H9 (cell line): ENCODE results near the gene MMP11. TPM values are rescaled to one million over a fixed set of nuclear protein-coding genes. Genes with fewer than 3 reads are reported as not detected.

ENCODE experiments used
- DNase-seq: peaks from one replicate; pipeline ENCODE4 v3.0.0-alpha.2; 2017
- H2AFZ ChIP-seq: one replicate; pipeline ENCODE4 v1.6.1; 2013; ENCODE audit warnings: mild to moderate bottlenecking, low read length, control low read depth, moderate library complexity
- H2AK5ac ChIP-seq: 2 replicates; pipeline ENCODE4 v1.6.1; 2013; ENCODE audit warnings: low read length, control low read depth, mixed read lengths; ENCODE audit not compliant: insufficient read length
- H2BK120ac ChIP-seq: one replicate; pipeline ENCODE4 v1.6.1; 2013; ENCODE audit warnings: low read depth, mild to moderate bottlenecking, low read length, control low read depth, inconsistent platforms; ENCODE audit not compliant: poor library complexity, severe bottlenecking
- H2BK12ac ChIP-seq: 2 replicates; pipeline ENCODE4 v1.6.1; 2013; ENCODE audit warnings: low read length, control low read depth, mixed read lengths, low read depth; ENCODE audit not compliant: insufficient read length
- H2BK15ac ChIP-seq: 2 replicates; pipeline ENCODE4 v1.6.1; 2013; ENCODE audit warnings: low read depth, low read length, control low read depth
- H2BK20ac ChIP-seq: one replicate; pipeline ENCODE4 v1.6.1; 2013; ENCODE audit warnings: low read depth, mild to moderate bottlenecking, low read length, control low read depth, inconsistent platforms; ENCODE audit not compliant: poor library complexity, severe bottlenecking
- H2BK5ac ChIP-seq: 2 replicates; pipeline ENCODE4 v1.6.1; 2013; ENCODE audit warnings: low read length, control low read depth, mixed read lengths; ENCODE audit not compliant: insufficient read length
- H3K14ac ChIP-seq: 2 replicates; pipeline ENCODE4 v1.6.1; 2013; ENCODE audit warnings: low read length, control low read depth; ENCODE audit not compliant: insufficient read depth
- H3K18ac ChIP-seq: 2 replicates; pipeline ENCODE4 v1.6.1; 2013; ENCODE audit warnings: low read depth, mild to moderate bottlenecking, mixed read lengths, low read length, control low read depth; ENCODE audit not compliant: insufficient read length
- H3K23ac ChIP-seq: 2 replicates; pipeline ENCODE4 v1.6.1; 2013; ENCODE audit warnings: low read length, control low read depth, mixed read lengths, low read depth; ENCODE audit not compliant: insufficient read length
- H3K23me2 ChIP-seq: 2 replicates; pipeline ENCODE4 v1.6.1; 2013; ENCODE audit warnings: low read depth, mild to moderate bottlenecking, mixed read lengths, low read length, control low read depth; ENCODE audit not compliant: insufficient read length, poor library complexity, severe bottlenecking
- H3K27ac ChIP-seq: 2 replicates; pipeline ENCODE4 v1.5.1; 2013; ENCODE audit warnings: low read length, control low read depth, mixed read lengths, low read depth; ENCODE audit not compliant: insufficient read length
- H3K27me3 ChIP-seq: 2 replicates; pipeline ENCODE4 v1.6.1; 2013; ENCODE audit warnings: low read length, control low read depth, inconsistent platforms; ENCODE audit not compliant: insufficient read depth
- H3K4ac ChIP-seq: 2 replicates; pipeline ENCODE4 v1.6.1; 2013; ENCODE audit warnings: low read depth, mild to moderate bottlenecking, control low read depth, inconsistent platforms, low read length, moderate library complexity
- H3K4me1 ChIP-seq: 2 replicates; pipeline ENCODE4 v1.6.1; 2013; ENCODE audit warnings: low read length, control low read depth, inconsistent platforms; ENCODE audit not compliant: insufficient read depth
- H3K4me2 ChIP-seq: 2 replicates; pipeline ENCODE4 v1.6.1; 2013; ENCODE audit warnings: low read length, control low read depth, mixed read lengths; ENCODE audit not compliant: insufficient read length, insufficient read depth
- H3K56ac ChIP-seq: 2 replicates; pipeline ENCODE4 v1.6.1; 2013; ENCODE audit warnings: low read depth, mild to moderate bottlenecking, mixed read lengths, low read length, control low read depth; ENCODE audit not compliant: insufficient read length
- H3K79me1 ChIP-seq: 2 replicates; pipeline ENCODE4 v1.6.1; 2013; ENCODE audit warnings: low read depth, mild to moderate bottlenecking, moderate library complexity, low read length, control low read depth, inconsistent platforms; ENCODE audit not compliant: insufficient read depth, poor library complexity, severe bottlenecking
- H3K79me2 ChIP-seq: 2 replicates; pipeline ENCODE4 v1.6.1; 2013; ENCODE audit warnings: low read length, control low read depth, inconsistent platforms; ENCODE audit not compliant: insufficient read depth
- H3K9ac ChIP-seq: 2 replicates; pipeline ENCODE4 v1.6.1; 2013; ENCODE audit warnings: low read length, control low read depth, mixed read lengths; ENCODE audit not compliant: insufficient read length; ENCODE audit errors: extremely low read depth
- H3K9me3 ChIP-seq: one replicate; pipeline ENCODE4 v1.6.1; 2013; ENCODE audit warnings: low read depth, low read length, inconsistent platforms; ENCODE audit not compliant: control insufficient read depth
- H3T11ph ChIP-seq: one replicate; pipeline ENCODE4 v1.6.1; 2013; ENCODE audit warnings: mild to moderate bottlenecking, low read length, control low read depth, inconsistent platforms
- H4K20me1 ChIP-seq: one replicate; pipeline ENCODE4 v1.6.1; 2013; ENCODE audit not compliant: control insufficient read depth, insufficient read length, insufficient read depth
- H4K5ac ChIP-seq: 2 replicates; pipeline ENCODE4 v1.6.1; 2013; ENCODE audit warnings: low read depth, mild to moderate bottlenecking, mixed read lengths, low read length, control low read depth; ENCODE audit not compliant: insufficient read length
- H4K8ac ChIP-seq: replicated peaks from 2 replicates; pipeline ENCODE4 v1.6.1; 2013; ENCODE audit warnings: low read length, control low read depth, mixed read lengths, low read depth; ENCODE audit not compliant: insufficient read length
- H4K91ac ChIP-seq: 2 replicates; pipeline ENCODE4 v1.6.1; 2013; ENCODE audit warnings: low read depth, mild to moderate bottlenecking, moderate library complexity, mixed read lengths, low read length, control low read depth; ENCODE audit not compliant: insufficient read length
- H3K27ac Mint-ChIP-seq, 3 experiments: 2 replicates in 2 of 3; 3 replicates in 1 of 3; pipeline ENCODE4 v1.8.0; 2020 to 2021; ENCODE audit warnings: mixed read lengths in 3 of 3, mild to moderate bottlenecking in 1 of 3, moderate library complexity in 1 of 3
- H3K27me3 Mint-ChIP-seq: 2 replicates; pipeline ENCODE4 v1.8.0; 2021; ENCODE audit warnings: low read depth, mild to moderate bottlenecking, moderate library complexity, mixed read lengths
- H3K36me3 Mint-ChIP-seq, 3 experiments: 2 replicates in 2 of 3; 3 replicates in 1 of 3; pipeline ENCODE4 v1.8.0; 2020 to 2021; ENCODE audit warnings: low read depth in 3 of 3, mixed read lengths in 3 of 3; ENCODE audit not compliant: insufficient read depth in 1 of 3
- H3K4me1 Mint-ChIP-seq, 2 experiments: 2 replicates each; pipeline ENCODE4 v1.8.0; 2020; ENCODE audit warnings: mixed read lengths in 2 of 2
- H3K4me3 Mint-ChIP-seq, 2 experiments: 2 replicates in 1 of 2; 3 replicates in 1 of 2; pipeline ENCODE4 v1.8.0; 2020 to 2021; ENCODE audit warnings: mild to moderate bottlenecking in 2 of 2, mixed read lengths in 2 of 2, moderate library complexity in 1 of 2
- H3K9me3 Mint-ChIP-seq, 2 experiments: 2 replicates in 1 of 2; 3 replicates in 1 of 2; pipeline ENCODE4 v1.8.0; 2020; ENCODE audit warnings: mild to moderate bottlenecking in 2 of 2, mixed read lengths in 2 of 2, moderate library complexity in 1 of 2
- WGBS: extraction: QIAGEN DNeasy Blood & Tissue Kit; methylation state at CpG from one replicate; pipeline ENCODE4 v1.1.7; 2013; ENCODE audit warnings: missing lambda C conversion rate, low lambda C conversion rate, mixed read lengths; ENCODE audit not compliant: insufficient read length; ENCODE audit errors: extremely low coverage; 5-methylcytosine and 5-hydroxymethylcytosine counted together
- total RNA-seq: library from RNA; stranded (reverse); gene quantifications from 2 replicates; pipeline ENCODE4 v1.2.1, GENCODE V29; 2021
- TF ChIP-seq, protein P1 (sequence below): fragments of 200-600 bp; sonication (generic); conservative IDR thresholded peaks from 3 replicates; pipeline ENCODE4 v1.8.0; 2021; ENCODE audit warnings: antibody characterized with exemption, mild to moderate bottlenecking

The MMP11 gene
- total RNA-seq, 1 experiment from 2014 or later: 5.3 TPM

DNA sequence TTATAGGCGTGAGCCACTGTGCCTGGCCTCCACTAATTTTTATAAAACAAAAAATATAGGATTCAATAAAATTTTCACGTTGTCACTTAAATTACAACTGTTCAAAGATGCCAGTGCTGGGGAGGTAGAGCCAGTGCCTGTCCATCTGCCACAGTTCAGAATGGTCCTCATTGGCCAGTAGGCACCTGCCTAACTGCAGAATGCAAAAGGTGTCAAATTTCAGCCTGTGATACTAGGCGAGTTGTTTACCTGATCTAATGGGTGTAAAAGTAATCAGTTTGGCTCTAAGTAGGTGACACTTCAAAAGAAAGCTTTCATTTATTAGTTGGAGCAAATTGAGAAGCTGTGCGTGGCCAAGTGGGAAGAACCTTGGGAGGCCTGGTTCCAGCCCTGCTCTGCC is 16.5 kb downstream of the MMP11 start:
- H3K9me3 Mint-ChIP-seq: no peaks in the 10 kb centered on the region
- Histone ChIP-seq H3K79me1 (no peaks in the 10 kb centered on the region), H2AFZ (no peak overlapping the region), H4K5ac (no peak overlapping the region), H2BK12ac (no peak overlapping the region), H3K18ac (no peak overlapping the region), H3K4ac (no peak overlapping the region), H3K27me3 (no peaks in the 10 kb centered on the region; the same call in 1 of the 2 replicates), H2BK120ac (no peak overlapping the region), H3K4me1 (peaks cover 2% of the 10 kb centered on the region; the same call in 1 of the 2 replicates), H2AK5ac (no peak overlapping the region), H4K8ac (no peak overlapping the region), H3T11ph (no peak overlapping the region), H3K23me2 (peaks cover 2% of the 10 kb centered on the region), H4K91ac (no peak overlapping the region), H3K56ac (no peak overlapping the region), H3K79me2 (peaks cover 16% of the 10 kb centered on the region; the same call in 1 of the 2 replicates), H3K9me3 (no peaks in the 10 kb centered on the region), H3K27ac (no peak overlapping the region), H3K4me2 (no peak overlapping the region), H3K9ac (no peak overlapping the region), H2BK15ac (no peak overlapping the region), H3K23ac (no peak overlapping the region), H2BK5ac (no peak overlapping the region), H4K20me1 (no peaks in the 10 kb centered on the region), H3K14ac (no peak overlapping the region), H2BK20ac (no peak overlapping the region)
- peak overlapping the region in 1 of 2 experiments; percentile 45; a peak in 2 of 5 replicates for H3K4me3 Mint-ChIP-seq
- peak; percentile 34 for DNase-seq
- H3K36me3 Mint-ChIP-seq: peaks cover 10 to 32% (median 29%) of the 10 kb centered on the region in 3 experiments; a peak in 6 of 7 replicates
- H3K27me3 Mint-ChIP-seq: no peaks in the 10 kb centered on the region
- no peak overlapping the region; a peak in 1 of 7 replicates for H3K27ac Mint-ChIP-seq
- TF ChIP-seq, protein P1, sequence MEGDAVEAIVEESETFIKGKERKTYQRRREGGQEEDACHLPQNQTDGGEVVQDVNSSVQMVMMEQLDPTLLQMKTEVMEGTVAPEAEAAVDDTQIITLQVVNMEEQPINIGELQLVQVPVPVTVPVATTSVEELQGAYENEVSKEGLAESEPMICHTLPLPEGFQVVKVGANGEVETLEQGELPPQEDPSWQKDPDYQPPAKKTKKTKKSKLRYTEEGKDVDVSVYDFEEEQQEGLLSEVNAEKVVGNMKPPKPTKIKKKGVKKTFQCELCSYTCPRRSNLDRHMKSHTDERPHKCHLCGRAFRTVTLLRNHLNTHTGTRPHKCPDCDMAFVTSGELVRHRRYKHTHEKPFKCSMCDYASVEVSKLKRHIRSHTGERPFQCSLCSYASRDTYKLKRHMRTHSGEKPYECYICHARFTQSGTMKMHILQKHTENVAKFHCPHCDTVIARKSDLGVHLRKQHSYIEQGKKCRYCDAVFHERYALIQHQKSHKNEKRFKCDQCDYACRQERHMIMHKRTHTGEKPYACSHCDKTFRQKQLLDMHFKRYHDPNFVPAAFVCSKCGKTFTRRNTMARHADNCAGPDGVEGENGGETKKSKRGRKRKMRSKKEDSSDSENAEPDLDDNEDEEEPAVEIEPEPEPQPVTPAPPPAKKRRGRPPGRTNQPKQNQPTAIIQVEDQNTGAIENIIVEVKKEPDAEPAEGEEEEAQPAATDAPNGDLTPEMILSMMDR: no peak
- peaks cover 22 to 30% of the 10 kb centered on the region in 2 experiments for H3K4me1 Mint-ChIP-seq
- no CpG with 5 or more reads among the region's 4 CpGs for WGBS
